Measurements from ENCODE around the gene EEF1B2.

GRCh38 chr2:206145665-206146064, 14.0 kb upstream of the EEF1B2 start:
- TF ChIP-seq YY1 (IDR thresholded peaks at IDR 0.05; ENCODE audit: insufficient read depth, insufficient read length) (no peak), ZNF274 (IDR thresholded peaks at IDR 0.05; ENCODE audit: low read depth, low read length) (no peak), SUZ12 (IDR thresholded peaks at IDR 0.05; ENCODE audit: extremely low read depth, insufficient read depth, insufficient read length) (no peak)

All from NT2/D1 (cell line).